ENCODE results near the gene ITGAE. TPM values are rescaled to one million over a fixed set of nuclear protein-coding genes. Genes with fewer than 3 reads are reported as not detected.

Gene ITGAE
- total and polyA plus RNA-seq, 10 of the 15 experiments (the other 5 are each of a cell fraction or from before 2014, with no cell fraction given), result 13.1 to 161 (median 34.8) TPM

GRCh38 chr17:3755335-3756030, 45.5 kb downstream of the ITGAE start:
- FAIRE-seq (no peak), ATAC-seq (no peak), DNase-seq (ENCODE audit: low read depth, low spot score) (no peak)
- intact Hi-C loops (cut with micrococcal nuclease; ENCODE audit: unreplicated experiment), result no loop called here
- Histone ChIP-seq H3K27ac (ENCODE audit: control insufficient read depth, insufficient read depth) (no peak overlapping the region), H2AFZ (ENCODE audit: control insufficient read depth, low read depth, low read length) (peak overlapping the region; percentile 42; the same call in 1 of the 2 replicates), H3K9ac (ENCODE audit: control insufficient read depth, insufficient read depth, low read length) (no peak overlapping the region), H3K4me2 (ENCODE audit: control insufficient read depth, insufficient read depth) (no peak overlapping the region), H4K20me1 (ENCODE audit: control insufficient read depth, insufficient read depth) (no peaks in the 10 kb centered on the region), H3K9me3 (replicated peaks; ENCODE audit: control insufficient read depth, insufficient read depth, low read length) (peaks cover 6% of the 10 kb centered on the region; the same call in 2 of the 3 replicates), H3K36me3 (ENCODE audit: control insufficient read depth in 2 of 2, insufficient read depth in 2 of 2, low read length in 1 of 2) (no peaks in the 10 kb centered on the region), H3K4me3 (no peak overlapping the region), H3K4me1 (ENCODE audit: control insufficient read depth, insufficient read depth, low read length) (no peaks in the 10 kb centered on the region; the same call in 1 of the 2 replicates), H3K79me2 (ENCODE audit: control insufficient read depth, insufficient read depth, low read length) (no peaks in the 10 kb centered on the region), H3K27me3 (replicated peaks in 1 of 2; ENCODE audit: control insufficient read depth in 2 of 2, insufficient read depth in 2 of 2, low read length in 1 of 2) (no peaks in the 10 kb centered on the region)
- ChIA-PET POLR2A (no interaction called here), CTCF (interaction anchor here (0.8 kb wide), 1 partner anchor 82 kb away, joined by 4 read pairs; no protein-coding TSS in a partner anchor), RAD21 (ENCODE audit: unreplicated experiment) (interaction anchor here (0.6 to 1.7 kb wide), 3 partner anchors 18 to 1214 kb away, joined by 4 to 5 read pairs (median 4); no protein-coding TSS in a partner anchor), SMC1A (ENCODE audit: uncharacterized antibody, unreplicated experiment) (interaction anchor here (0.5 to 1.0 kb wide), 2 partner anchors 48 to 89 kb away, joined by 3 read pairs; no protein-coding TSS in a partner anchor)
- in situ Hi-C loops (cut with MboI), result no loop called here
- BruUV-seq (replicated peaks), result no TSS peak
- 64% methylated on average over 20 of the region's 20 CpGs for WGBS (ENCODE audit: insufficient coverage, insufficient replicate concordance, low lambda C conversion rate, missing lambda C conversion rate)
- no peak for TF ChIP-seq BCLAF1 (IDR thresholded peaks at IDR 0.05)
- no peak for TF ChIP-seq NR2F1 (conservative IDR thresholded peaks at IDR 0.05)
- no peak for TF ChIP-seq KLF5 (IDR thresholded peaks at IDR 0.05; ENCODE audit: partially characterized antibody)

All from GM12878 (cell line).